ENCODE measurements around the gene EXOC4.
"Not testable (repeated sequence)": the region's sequence is repeated elsewhere in the genome, so short reads cannot be mapped to it uniquely, and the experiment has no call there.

The EXOC4 gene

GRCh38 chr7:133252858-133253518, at the start of gene EXOC4:
TSS of gene EXOC4 (plus strand) at chr7:133253078.
- peak; percentile 93 for DNase-seq (ENCODE audit: low read depth)

- DNase-seq (ENCODE audit: low read depth), result no peak
Measured at GRCh38 chr7:133203490-133203889, 49.4 kb upstream of the EXOC4 start.

- no peak for DNase-seq (ENCODE audit: low read depth)
Measured at GRCh38 chr7:133207687-133208086, 45.2 kb upstream of the EXOC4 start.

GRCh38 chr7:133210817-133211216, 42.1 kb upstream of the EXOC4 start:
- DNase-seq (ENCODE audit: low read depth), result not testable (repeated sequence)

- not testable (repeated sequence) for DNase-seq (ENCODE audit: low read depth)
Measured at GRCh38 chr7:133213772-133214171, 39.1 kb upstream of the EXOC4 start.

- DNase-seq (ENCODE audit: low read depth), result no peak
Measured at GRCh38 chr7:133217773-133218172, 35.1 kb upstream of the EXOC4 start.

- DNase-seq (ENCODE audit: low read depth), result peak; percentile 12
Measured at GRCh38 chr7:133230591-133231194, 22.2 kb upstream of the EXOC4 start.

GRCh38 chr7:133233142-133233541, 19.7 kb upstream of the EXOC4 start:
- no peak for DNase-seq (ENCODE audit: low read depth)

- DNase-seq (ENCODE audit: low read depth), result no peak
Measured at GRCh38 chr7:133234961-133235875, 17.7 kb upstream of the EXOC4 start.

GRCh38 chr7:133237545-133237944, 15.3 kb upstream of the EXOC4 start:
- no peak for DNase-seq (ENCODE audit: low read depth)

GRCh38 chr7:133240302-133240701, 12.6 kb upstream of the EXOC4 start:
- DNase-seq (ENCODE audit: low read depth), result no peak

GRCh38 chr7:133246558-133246957, 6.3 kb upstream of the EXOC4 start:
- DNase-seq (ENCODE audit: low read depth), result no peak

GRCh38 chr7:133248901-133249300, 4.0 kb upstream of the EXOC4 start:
- DNase-seq (ENCODE audit: low read depth), result no peak

GRCh38 chr7:133252506-133252857, 396 bp upstream of the EXOC4 start:
- DNase-seq (ENCODE audit: low read depth), result no peak

GRCh38 chr7:133253519-133253875, 619 bp downstream of the EXOC4 start:
- DNase-seq (ENCODE audit: low read depth), result peak; percentile 1

GRCh38 chr7:133255486-133255885, 2.6 kb downstream of the EXOC4 start:
- no peak for DNase-seq (ENCODE audit: low read depth)

GRCh38 chr7:133258174-133258573, 5.3 kb downstream of the EXOC4 start:
- no peak for DNase-seq (ENCODE audit: low read depth)

GRCh38 chr7:133265821-133266220, 12.9 kb downstream of the EXOC4 start:
- DNase-seq (ENCODE audit: low read depth), result no peak

- no peak for DNase-seq (ENCODE audit: low read depth)
Measured at GRCh38 chr7:133268355-133268754, 15.5 kb downstream of the EXOC4 start.

GRCh38 chr7:133272336-133272735, 19.5 kb downstream of the EXOC4 start:
- no peak for DNase-seq (ENCODE audit: low read depth)

- DNase-seq (ENCODE audit: low read depth), result no peak
Measured at GRCh38 chr7:133273227-133273626, 20.3 kb downstream of the EXOC4 start.

- DNase-seq (ENCODE audit: low read depth), result no peak
Measured at GRCh38 chr7:133274265-133274664, 21.4 kb downstream of the EXOC4 start.

GRCh38 chr7:133275008-133275407, 22.1 kb downstream of the EXOC4 start:
- no peak for DNase-seq (ENCODE audit: low read depth)
